Adrenal gland (tissue), 5 donors: ENCODE measurements around the gene JADE3.

Experiments
- CTCF ChIP-seq, 6 experiments: fragments of 450-650 bp in 4 of 6; fragments of 200-600 bp in 2 of 6; sonication (generic) in 1 of 6; IDR thresholded peaks; 1 replicate in 5 of 6; 2 replicates in 1 of 6; pipeline versions ENCODE4 v1.5.1 to v1.8.0; 2016 to 2021; ENCODE audit warnings: antibody characterized with exemption in 6 of 6, mild to moderate bottlenecking in 2 of 6, moderate library complexity in 1 of 6
- POLR2A ChIP-seq, 2 donors: fragments of 450-650 bp; IDR thresholded peaks; one replicate each; pipeline ENCODE4 v1.6.1; 2017; ENCODE audit warnings: antibody characterized with exemption in 2 of 2, mild to moderate bottlenecking in 2 of 2, moderate library complexity in 1 of 2
- donor health status: DM: no; HTN: no; CAD: no.

- TF ChIP-seq CTCF (IDR thresholded peaks at IDR 0.05): no peak
- TF ChIP-seq POLR2A (IDR thresholded peaks at IDR 0.05): no peak
Measured at GRCh38 chrX:47097018-47097417, 184.8 kb downstream of the JADE3 start.
